Muscle of arm (tissue), 14 donors: Measurements from ENCODE around the gene RBM42. TPM values are rescaled to one million over a fixed set of nuclear protein-coding genes. Genes with fewer than 3 reads are reported as not detected.
"Not testable (repeated sequence)": the region's sequence is repeated elsewhere in the genome, so short reads cannot be mapped to it uniquely, and the experiment has no call there.

Experiments used
- DNase-seq: peaks from one replicate; pipeline ENCODE4 v3.0.0-alpha.2; 2013
- long read RNA-seq, 11 donors: transcript quantifications; one replicate each; lab custom pipeline, GENCODE V29; 2026
- polyA plus RNA-seq, 12 donors: library from polyadenylated mRNA; unstranded; fragments of 120-200 nt; gene quantifications; one replicate each; pipeline ENCODE4 v1.2.1, GENCODE V29; 2013; ENCODE audit not compliant: insufficient read length in 12 of 12

RBM42 gene
- polyA plus RNA-seq, result 10 to 100 TPM in 11 of 12 donors, not detected in 1; 27.0 to 60.1 (median 36.9) TPM
- long read RNA-seq, donor 1, transcript RBM42-201 (10 exons, 1,680 nt), result major isoform, 9 of 84 reads
- long read RNA-seq, donor 1, partial matches to known transcripts, result 56 of 84 reads
- long read RNA-seq, donor 1, other reads (novel, unspliced or antisense), result 16 of 84 reads
- long read RNA-seq, donor 2, transcript RBM42-201 (10 exons, 1,680 nt), result major isoform, 10 of 29 reads
- long read RNA-seq, donor 2, partial matches to known transcripts, result 6 of 29 reads
- long read RNA-seq, donor 2, other reads (novel, unspliced or antisense), result 10 of 29 reads
- long read RNA-seq, donor 3, transcript RBM42-201 (10 exons, 1,680 nt), result major isoform, 5 of 16 reads
- long read RNA-seq, donor 3, partial matches to known transcripts, result 11 of 16 reads
- long read RNA-seq, donor 3, other reads (novel, unspliced or antisense), result 0 of 16 reads
- long read RNA-seq, donor 4, partial matches to known transcripts, result 0 of 4 reads
- long read RNA-seq, donor 4, other reads (novel, unspliced or antisense), result 0 of 4 reads
- long read RNA-seq, donor 5, transcript RBM42-201 (10 exons, 1,680 nt), result major isoform, 13 of 34 reads
- long read RNA-seq, donor 5, partial matches to known transcripts, result 5 of 34 reads
- long read RNA-seq, donor 5, other reads (novel, unspliced or antisense), result 13 of 34 reads
- long read RNA-seq, donor 6, transcript RBM42-201 (10 exons, 1,680 nt), result major isoform, 5 of 12 reads
- long read RNA-seq, donor 6, partial matches to known transcripts, result 0 of 12 reads
- long read RNA-seq, donor 6, other reads (novel, unspliced or antisense), result 6 of 12 reads
- long read RNA-seq, donor 7, partial matches to known transcripts, result 0 of 5 reads
- long read RNA-seq, donor 7, other reads (novel, unspliced or antisense), result 0 of 5 reads
- long read RNA-seq, donor 8, transcript RBM42-201 (10 exons, 1,680 nt), result major isoform, 14 of 44 reads
- long read RNA-seq, donor 8, partial matches to known transcripts, result 7 of 44 reads
- long read RNA-seq, donor 8, other reads (novel, unspliced or antisense), result 17 of 44 reads
- long read RNA-seq, donor 9, transcript RBM42-201 (10 exons, 1,680 nt), result major isoform, 13 of 40 reads
- long read RNA-seq, donor 9, partial matches to known transcripts, result 15 of 40 reads
- long read RNA-seq, donor 9, other reads (novel, unspliced or antisense), result 9 of 40 reads
- long read RNA-seq, donor 10, transcript RBM42-201 (10 exons, 1,680 nt), result major isoform, 12 of 42 reads
- long read RNA-seq, donor 10, partial matches to known transcripts, result 11 of 42 reads
- long read RNA-seq, donor 10, other reads (novel, unspliced or antisense), result 17 of 42 reads
- long read RNA-seq, donor 11, transcript RBM42-201 (10 exons, 1,680 nt), result major isoform, 7 of 26 reads
- long read RNA-seq, donor 11, partial matches to known transcripts, result 0 of 26 reads
- long read RNA-seq, donor 11, other reads (novel, unspliced or antisense), result 19 of 26 reads

- peak; percentile 99 for DNase-seq
These were observed at the start of gene RBM42 for GRCh38 chr19:35628565-35629331. Gene RBM42 (plus strand): TSS chr19:35629036. CDS start chr19:35629154, 118 bp downstream.

GRCh38 chr19:35582760-35583159 lies 46.1 kb upstream of the RBM42 start:
- no peak for DNase-seq

GRCh38 chr19:35585848-35586247 lies 43.0 kb upstream of the RBM42 start, which contains the start of gene PMIS2:
Gene PMIS2 (plus strand): TSS chr19:35586173. CDS start chr19:35586260, 87 bp downstream.
- DNase-seq, result no peak

GRCh38 chr19:35587321-35587720 lies 41.5 kb upstream of the RBM42 start:
- no peak for DNase-seq

- no peak for DNase-seq
These were observed 38.0 kb upstream of the RBM42 start for GRCh38 chr19:35590875-35591274.

- peak; percentile 13 for DNase-seq
These were observed 36.6 kb upstream of the RBM42 start for GRCh38 chr19:35592226-35592625.

- not testable (repeated sequence) for DNase-seq
These were observed 33.8 kb upstream of the RBM42 start for GRCh38 chr19:35595026-35595425.

GRCh38 chr19:35595928-35596327 lies 32.9 kb upstream of the RBM42 start:
- no peak for DNase-seq

- DNase-seq, result no peak
These were observed 32.4 kb upstream of the RBM42 start for GRCh38 chr19:35596366-35596999.

- DNase-seq, result no peak
These were observed 26.9 kb upstream of the RBM42 start for GRCh38 chr19:35601971-35602370.

GRCh38 chr19:35604436-35604835 lies 24.4 kb upstream of the RBM42 start:
- DNase-seq, result not testable (repeated sequence)

GRCh38 chr19:35607170-35607569 lies 21.7 kb upstream of the RBM42 start:
- DNase-seq, result not testable (repeated sequence)

GRCh38 chr19:35607661-35608060 lies 21.2 kb upstream of the RBM42 start:
- no peak for DNase-seq

GRCh38 chr19:35608251-35608650 lies 20.6 kb upstream of the RBM42 start:
- no peak for DNase-seq

- no peak for DNase-seq
These were observed 18.9 kb upstream of the RBM42 start for GRCh38 chr19:35609851-35610353.

GRCh38 chr19:35612224-35612558 lies 16.6 kb upstream of the RBM42 start:
- no peak for DNase-seq

- peak; percentile 96 for DNase-seq
These were observed 16.1 kb upstream of the RBM42 start, which contains the start of gene HAUS5 for GRCh38 chr19:35612559-35613321. Gene HAUS5 (plus strand): TSS chr19:35612735. CDS start chr19:35612795, 60 bp downstream.

- DNase-seq, result no peak
These were observed 15.3 kb upstream of the RBM42 start for GRCh38 chr19:35613574-35613973.

- DNase-seq, result no peak
These were observed 13.8 kb upstream of the RBM42 start for GRCh38 chr19:35615036-35615435.
